ENCODE measurements around the gene COL16A1. TPM values are rescaled to one million over a fixed set of nuclear protein-coding genes. Genes with fewer than 3 reads are reported as not detected.

The COL16A1 gene
- total and polyA plus RNA-seq, 2 of the 13 experiments (the other 11 are each of a cell fraction or from before 2014, with no cell fraction given), result 4.3 to 12.2 TPM

GRCh38 chr1:31705080-31705866 is 1.5 kb upstream of the COL16A1 start (continued):
- no peak for TF ChIP-seq HMG20A (CRISPR knock-in tag; IDR thresholded peaks at IDR 0.05; ENCODE audit: borderline replicate concordance)
- TF ChIP-seq TFAP4 (IDR thresholded peaks at IDR 0.05; ENCODE audit: borderline replicate concordance, low read depth), result peak; percentile 15; the same call in 1 of the 2 replicates
- TF ChIP-seq TFDP1 (CRISPR knock-in tag; IDR thresholded peaks at IDR 0.05; ENCODE audit: borderline replicate concordance), result peak; percentile 89; the same call in 1 of the 2 replicates
- TF ChIP-seq RXRB (CRISPR knock-in tag; IDR thresholded peaks at IDR 0.05; ENCODE audit: borderline replicate concordance), result 0 out of 2 replicates have a peak, but pooled peaks have one; percentile 15
- TF ChIP-seq ETS1 (CRISPR knock-in tag; IDR thresholded peaks at IDR 0.05), result no peak
- TF ChIP-seq ZNF615 (CRISPR knock-in tag; IDR thresholded peaks at IDR 0.05; ENCODE audit: borderline replicate concordance), result no peak
- no peak for TF ChIP-seq JUND (CRISPR knock-in tag; IDR thresholded peaks at IDR 0.05)
- no peak for TF ChIP-seq TBL1XR1 (IDR thresholded peaks at IDR 0.05; ENCODE audit: borderline replicate concordance, low read length, partially characterized antibody)
- no peak for TF ChIP-seq RBM22 (optimal IDR thresholded peaks at IDR 0.05; ENCODE audit: low read length)
- TF ChIP-seq ZNF687 (CRISPR knock-in tag; IDR thresholded peaks at IDR 0.05), result peak; percentile 81
- TF ChIP-seq ZNF776 (CRISPR knock-in tag; IDR thresholded peaks at IDR 0.05), result peak; percentile 41; the same call in 1 of the 2 replicates
- TF ChIP-seq ZNF740 (CRISPR knock-in tag; IDR thresholded peaks at IDR 0.05), result no peak
- no peak for TF ChIP-seq TRAFD1 (CRISPR knock-in tag; IDR thresholded peaks at IDR 0.05; ENCODE audit: borderline replicate concordance)
- TF ChIP-seq ZNF563 (CRISPR knock-in tag; IDR thresholded peaks at IDR 0.05), result no peak
- TF ChIP-seq HDAC2 (CRISPR knock-in tag; IDR thresholded peaks at IDR 0.05), result no peak
- TF ChIP-seq RAD51 (IDR thresholded peaks at IDR 0.05; ENCODE audit: borderline replicate concordance), result no peak
- TF ChIP-seq SALL2 (CRISPR knock-in tag; IDR thresholded peaks at IDR 0.05), result peak; percentile 59; the same call in 1 of the 2 replicates
- peak; percentile 4; the same call in 1 of the 2 replicates for TF ChIP-seq KLF13 (CRISPR knock-in tag; IDR thresholded peaks at IDR 0.05)
